Suppressor macrophage treated with lipopolysaccharide for 1 hour (primary cell): Measurements from ENCODE around the gene PRIM2.
"Not testable (repeated sequence)": the region's sequence is repeated elsewhere in the genome, so short reads cannot be mapped to it uniquely, and the experiment has no call there.

ENCODE experiments used
- DNase-seq, 3 donors: peaks; one replicate each; pipeline ENCODE4 v3.0.0-alpha.2; 2020 to 2022

Gene PRIM2

DNA sequence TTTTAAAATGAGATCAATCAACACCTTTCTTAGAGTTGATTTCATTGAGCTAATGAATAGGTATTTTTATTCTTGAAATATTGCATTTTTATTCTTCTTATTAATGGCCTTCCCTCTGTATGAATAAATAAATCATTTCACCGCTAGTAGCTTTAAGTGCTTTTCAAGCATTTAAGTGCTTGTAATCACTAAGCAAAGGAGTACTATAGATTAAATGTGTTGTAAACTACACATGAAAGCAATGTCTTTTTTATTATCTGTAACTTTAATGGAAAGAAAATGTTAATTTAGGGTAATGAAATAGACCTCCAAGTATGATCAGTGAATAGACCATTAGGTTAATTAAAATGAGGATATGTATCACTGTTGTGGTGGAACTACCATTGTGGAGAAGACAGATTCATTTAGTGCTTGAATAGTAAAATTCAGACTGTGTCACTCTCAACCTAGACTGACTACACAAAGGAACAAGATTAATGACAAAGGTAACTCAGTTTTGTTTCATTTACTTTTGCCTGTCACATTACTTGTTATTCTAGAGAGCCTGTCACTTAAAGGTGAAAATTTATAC lies 132.2 kb downstream of the PRIM2 start:
- DNase-seq, result not testable (repeated sequence)

DNA sequence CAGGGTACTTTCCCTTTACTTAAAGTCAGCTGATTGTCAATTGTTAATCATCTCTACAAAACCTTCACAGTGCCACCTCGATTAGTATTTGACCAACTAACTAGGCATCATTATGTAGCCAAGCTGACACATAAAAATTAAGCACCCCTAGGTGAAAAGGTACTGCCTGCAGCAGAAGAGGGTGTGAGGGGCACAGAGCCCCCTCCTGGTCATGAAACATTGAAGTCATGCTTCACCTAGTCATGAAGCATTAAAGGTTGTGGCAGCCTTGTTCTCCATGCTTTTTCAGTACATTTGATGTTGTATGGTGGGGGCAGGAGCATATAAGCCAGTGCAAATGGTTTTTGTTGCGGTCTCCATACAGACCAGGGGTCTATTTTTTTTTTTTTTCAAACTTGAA lies 142.4 kb downstream of the PRIM2 start:
- DNase-seq, result not testable (repeated sequence)

DNA sequence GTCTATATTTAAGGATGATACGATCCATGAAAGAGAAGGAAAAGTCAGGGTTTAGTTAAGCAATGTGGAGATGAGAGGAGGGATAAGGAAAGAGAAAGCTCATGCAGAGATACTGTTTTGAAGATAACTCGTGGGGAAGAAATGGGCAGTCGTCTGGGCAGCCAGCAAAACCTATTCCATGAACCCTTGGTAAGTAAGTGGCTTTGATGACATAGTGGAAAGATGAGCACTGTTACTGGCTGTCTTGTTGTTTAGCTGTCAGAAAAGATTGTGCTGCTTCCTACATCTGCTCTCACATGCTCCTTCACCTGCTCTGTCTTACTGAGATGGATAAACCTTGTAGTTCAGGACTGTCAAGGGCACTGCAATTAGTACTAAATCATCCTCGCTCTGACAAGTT lies 143.6 kb downstream of the PRIM2 start:
- not testable (repeated sequence) for DNase-seq

DNA sequence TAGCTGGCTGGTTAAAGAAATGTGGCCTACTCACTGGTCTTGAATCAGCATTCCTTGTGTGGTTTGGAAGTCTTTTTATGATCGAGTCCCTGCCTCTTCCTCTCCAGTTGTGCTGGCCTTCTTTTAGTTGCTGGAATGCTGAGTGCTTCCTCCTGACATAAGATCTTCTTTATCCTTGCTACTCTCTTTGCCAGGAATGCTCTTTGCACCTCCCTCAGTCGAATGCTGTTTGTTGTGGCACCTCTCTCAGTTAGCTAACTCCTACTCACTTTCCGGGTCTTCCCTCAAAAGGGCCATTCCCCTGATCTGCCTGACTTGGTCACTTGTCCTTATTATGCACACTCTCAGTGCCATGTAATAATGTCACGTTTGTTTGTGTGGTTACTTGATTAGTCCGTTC lies 146.4 kb downstream of the PRIM2 start:
- DNase-seq, result not testable (repeated sequence)

DNA sequence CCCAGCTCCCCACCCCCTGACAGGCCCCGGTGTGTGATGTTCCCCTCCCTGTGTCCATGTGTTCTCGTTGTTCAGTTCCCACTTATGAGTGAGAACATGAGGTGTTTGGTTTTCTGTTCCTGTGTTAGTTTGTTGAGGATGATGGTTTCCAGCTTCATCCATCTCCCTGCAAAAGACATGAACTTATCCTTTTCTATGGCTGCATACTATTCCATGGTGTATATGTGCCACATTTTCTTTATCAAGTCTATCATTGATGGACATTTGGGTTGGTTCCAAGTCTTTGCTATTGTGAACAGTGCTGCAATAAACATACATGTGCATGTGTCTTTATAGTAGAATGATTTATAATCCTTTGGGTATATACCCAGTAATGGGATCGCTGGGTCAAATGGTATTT lies 148.5 kb downstream of the PRIM2 start:
- DNase-seq, result not testable (repeated sequence)

DNA sequence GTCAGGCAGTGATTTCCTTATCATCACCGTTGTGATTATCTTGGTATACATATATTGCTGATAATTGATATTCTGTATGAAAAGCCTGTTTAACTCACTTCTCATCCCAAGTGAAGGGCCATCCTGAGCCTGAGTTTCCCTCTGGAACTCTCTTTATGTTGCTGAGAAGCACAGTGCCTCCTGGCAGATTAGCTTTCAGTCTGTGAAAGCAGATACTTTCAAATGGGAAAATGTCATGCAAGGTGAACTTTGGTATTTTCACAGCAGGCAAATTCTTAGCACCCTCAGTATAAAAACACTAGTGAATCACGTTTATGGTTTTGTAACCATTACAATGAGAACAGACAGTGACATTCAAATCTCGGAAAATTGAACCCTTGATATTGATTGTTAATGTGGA lies 151.6 kb downstream of the PRIM2 start:
- no peak for DNase-seq

DNA sequence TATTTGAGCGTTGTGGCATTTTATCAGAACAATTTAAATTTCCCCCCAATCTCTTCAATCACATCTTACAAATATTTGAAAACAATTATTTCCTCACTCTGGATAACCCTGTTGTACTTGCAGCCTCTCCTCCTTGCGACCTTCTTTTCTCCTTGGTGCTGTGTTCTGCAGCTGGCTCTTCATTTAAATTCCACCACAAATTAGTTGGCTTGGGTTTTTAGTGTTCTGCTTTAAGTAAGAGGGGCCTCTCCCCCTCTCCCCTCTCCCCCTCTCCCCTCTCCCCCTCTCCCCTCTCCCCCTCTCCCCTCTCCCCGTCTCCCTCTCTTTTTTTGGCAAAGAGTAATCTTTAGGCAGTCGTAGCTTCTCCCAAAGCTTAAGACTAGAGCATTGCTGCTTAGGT lies 152.7 kb downstream of the PRIM2 start:
- not testable (repeated sequence) for DNase-seq

DNA sequence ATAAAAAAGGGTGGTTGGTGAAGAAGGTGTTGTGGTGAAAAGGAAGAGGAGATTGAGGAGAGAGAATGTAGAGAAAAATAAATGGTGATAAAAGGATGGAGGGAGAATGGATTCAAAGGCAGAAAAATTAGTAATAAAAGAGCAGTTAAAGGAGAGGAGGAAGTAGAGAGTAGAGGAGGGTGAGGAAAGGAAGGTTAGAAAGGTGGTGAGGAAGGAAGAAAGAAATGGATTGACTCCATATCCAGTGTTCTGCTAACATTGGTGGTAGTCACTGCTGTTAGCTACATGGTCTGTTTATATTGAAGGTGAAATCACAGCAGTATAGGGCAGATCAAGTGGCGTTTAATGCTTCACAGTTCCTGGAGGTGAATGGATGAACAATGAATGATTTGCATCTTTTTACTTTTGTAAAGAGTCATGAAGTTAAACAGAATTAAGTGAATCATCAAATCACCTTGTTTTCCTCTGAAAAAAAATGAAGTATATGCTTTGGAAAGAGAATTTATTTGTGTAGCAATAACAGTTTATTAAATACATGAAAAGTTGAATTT lies 154.0 kb downstream of the PRIM2 start:
- not testable (repeated sequence) for DNase-seq

DNA sequence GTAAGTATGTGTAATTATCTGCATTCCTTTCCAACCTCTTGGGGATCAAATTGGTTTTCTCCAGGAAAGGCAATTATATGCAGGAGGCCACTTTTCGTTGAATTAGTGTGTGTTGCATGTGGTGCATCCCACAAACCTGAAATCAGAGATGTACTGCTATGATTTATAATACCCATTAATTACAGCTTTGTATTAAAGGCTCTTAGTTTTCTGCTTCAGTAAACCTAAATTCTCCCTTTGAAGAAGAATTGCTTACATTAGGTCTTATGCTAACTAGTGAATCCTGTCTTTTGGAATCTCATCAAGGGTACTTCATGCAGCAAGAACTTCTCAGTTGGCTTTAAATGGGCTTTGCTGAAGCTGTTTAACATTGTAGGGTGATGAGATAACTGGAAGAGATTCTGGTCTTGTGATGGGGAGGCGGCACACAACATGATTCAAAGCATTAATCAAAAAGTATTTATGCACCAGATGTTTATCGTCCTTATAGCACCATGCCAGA lies 155.5 kb downstream of the PRIM2 start:
- not testable (repeated sequence) for DNase-seq

DNA sequence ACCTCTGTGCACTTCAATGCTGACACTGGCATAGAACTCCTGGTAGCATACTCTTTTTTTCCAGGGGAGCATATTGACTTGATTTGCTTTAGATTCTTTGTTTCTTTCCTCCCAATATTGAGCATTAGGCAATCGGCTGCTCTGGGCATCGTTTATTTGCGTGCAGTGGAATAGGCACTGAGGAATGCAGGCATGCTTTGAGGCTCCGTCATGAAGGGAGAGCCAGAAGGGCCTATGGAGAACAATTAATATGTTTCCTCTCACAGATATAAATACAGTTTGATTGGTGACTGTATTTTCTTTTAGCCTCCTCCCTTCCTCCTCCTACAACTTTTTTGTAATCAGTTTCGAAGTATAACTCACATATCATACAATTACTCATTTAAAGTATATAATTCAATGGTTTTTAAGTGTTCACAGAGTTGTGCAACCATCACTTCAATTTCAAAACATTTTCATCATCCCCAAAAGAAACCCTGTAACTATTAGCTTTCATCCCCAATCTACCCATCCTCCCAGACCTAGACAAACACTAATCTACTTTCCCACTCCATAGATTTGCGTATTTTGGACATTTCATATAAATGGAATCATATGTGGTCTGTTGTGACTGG lies 157.5 kb downstream of the PRIM2 start:
- DNase-seq, result not testable (repeated sequence)

DNA sequence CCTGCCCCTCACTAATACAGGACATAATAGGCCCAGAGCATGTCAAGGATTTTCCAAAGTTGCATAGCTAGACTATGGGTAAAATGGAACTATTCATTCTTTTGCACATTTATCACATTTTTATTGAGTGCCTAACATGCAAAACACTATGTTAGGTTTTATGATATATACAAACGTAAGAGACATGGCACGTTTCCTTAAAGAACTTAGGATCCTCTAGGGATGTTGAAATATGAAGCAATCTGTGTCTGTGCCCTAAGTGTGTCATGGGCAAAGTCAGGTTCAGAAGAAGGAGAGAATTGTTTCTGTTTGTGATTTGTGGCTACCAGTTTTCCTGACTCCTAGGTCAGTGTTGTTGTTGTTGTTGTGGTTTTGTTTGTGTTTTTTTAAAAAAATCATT lies 158.2 kb downstream of the PRIM2 start:
- peak in 1 of 3 donors; percentile 10 for DNase-seq

DNA sequence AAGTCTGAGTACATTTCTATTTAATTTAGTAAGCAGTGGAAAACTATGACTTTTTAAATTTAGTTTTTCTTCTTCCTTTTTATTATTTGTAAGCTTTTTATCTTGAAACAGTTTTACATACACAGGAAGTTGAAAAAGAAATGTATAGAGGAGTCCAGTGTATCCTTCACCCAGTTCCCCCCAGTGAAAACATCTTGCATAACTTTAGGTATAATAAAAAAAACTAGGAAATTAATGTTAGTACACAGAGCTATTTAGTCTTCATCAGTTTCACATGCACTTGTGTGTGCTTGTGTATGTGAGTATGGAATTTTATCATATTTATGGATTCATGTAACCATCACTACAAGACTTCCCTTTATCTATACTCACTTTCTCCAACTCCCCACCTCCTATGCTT lies 162.8 kb downstream of the PRIM2 start:
- DNase-seq, result not testable (repeated sequence)

DNA sequence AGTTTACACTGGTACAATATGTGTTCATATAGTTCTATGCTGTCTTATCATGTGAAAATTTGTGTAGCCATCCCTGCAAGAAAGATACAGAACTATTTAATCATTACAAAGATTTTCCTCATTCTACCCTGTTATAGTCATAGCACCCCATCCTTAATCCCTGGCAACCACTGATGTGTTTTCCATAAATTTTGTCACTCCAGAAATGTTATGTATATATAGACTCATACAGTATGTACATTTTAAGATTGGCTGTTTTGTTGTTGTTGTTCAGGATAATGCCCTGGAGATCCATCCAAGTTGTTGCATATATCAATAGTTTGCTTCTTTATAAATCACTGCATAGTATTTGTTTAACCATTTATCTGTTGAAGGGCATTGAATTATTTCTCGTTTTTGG lies 163.7 kb downstream of the PRIM2 start:
- not testable (repeated sequence) for DNase-seq

DNA sequence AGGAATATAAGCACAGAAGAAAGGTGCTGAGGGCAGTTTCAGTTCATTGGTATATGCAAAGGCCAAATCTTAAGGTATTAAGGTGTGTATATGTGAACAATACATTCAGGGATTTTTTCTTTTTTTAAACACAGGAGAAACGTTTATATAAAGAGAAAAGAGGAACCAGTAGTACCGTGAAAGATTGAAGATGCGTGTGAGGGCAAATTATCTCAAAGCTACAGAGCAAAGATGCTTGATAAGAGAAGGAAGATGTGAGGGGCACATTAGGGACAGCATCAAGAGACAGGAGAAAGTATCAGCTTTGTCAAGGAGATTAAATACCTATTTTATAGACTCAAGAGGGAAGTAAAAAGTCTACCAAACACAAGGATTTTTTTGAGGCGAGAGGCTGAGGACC lies 165.0 kb downstream of the PRIM2 start:
- not testable (repeated sequence) for DNase-seq

DNA sequence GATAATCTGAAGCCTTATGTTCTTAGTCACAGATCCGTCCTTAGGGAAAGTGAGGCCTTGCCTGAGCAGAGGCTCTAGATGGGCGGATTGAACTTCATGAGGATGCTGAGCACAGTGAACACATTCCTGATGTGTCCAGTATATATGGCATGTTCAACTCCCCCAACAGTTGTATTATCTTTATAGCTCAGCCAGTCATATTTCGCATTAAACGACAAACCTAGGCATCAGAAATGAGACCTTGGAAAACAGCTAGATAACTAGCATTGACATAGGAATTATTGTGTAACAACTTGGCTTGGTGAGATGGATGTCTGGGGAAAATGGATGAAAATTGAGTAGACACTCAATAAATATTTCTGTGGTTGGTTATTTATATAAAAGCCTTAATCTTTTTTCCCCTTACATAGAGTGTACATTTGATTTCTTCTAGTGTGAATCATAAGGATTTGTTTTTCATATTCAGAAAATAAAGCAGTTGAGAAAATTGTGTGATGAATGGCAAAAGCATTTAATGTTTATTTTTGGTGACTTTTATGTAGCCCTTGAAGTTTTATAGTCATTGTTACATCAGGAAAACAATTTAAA lies 169.2 kb downstream of the PRIM2 start:
- DNase-seq, result not testable (repeated sequence)

DNA sequence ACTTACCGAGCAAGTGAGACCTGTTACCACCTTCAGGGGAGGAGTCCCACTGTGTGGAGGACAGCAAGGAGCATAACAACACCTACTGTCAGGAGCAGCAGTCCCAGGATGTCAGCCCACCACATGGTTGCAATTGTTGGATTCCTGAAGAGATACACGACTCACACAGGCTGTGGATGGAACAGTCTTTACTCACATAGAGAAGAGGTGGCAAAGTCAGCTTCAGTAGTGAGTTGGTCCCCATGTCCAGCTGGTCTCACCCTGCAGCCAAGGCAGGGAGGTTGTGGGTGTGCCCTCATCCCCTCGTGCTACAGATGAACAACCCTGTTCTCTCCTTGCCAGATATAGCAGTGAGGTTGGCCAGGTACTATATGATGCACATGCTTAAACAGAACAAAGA lies 171.1 kb downstream of the PRIM2 start:
- not testable (repeated sequence) for DNase-seq

DNA sequence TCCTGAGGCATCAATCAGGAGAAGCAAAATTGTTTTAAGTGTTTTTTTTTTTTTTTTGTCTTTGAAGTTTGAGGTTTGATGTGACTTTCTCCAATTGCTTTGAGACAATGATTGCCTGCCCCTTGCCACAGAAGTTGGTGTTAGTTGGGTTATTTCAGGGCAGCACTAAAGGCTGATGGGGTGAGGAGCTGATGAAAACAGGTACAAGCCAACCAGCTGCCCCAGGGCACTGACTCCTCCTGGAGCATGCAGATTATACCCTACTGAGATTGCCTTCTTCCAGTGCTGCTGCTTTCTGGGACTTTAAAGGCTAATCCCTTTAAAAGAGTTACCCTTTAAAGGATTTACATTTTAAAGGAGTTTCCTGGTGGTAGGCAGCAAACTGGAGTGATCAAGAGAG lies 172.5 kb downstream of the PRIM2 start:
- DNase-seq, result not testable (repeated sequence)

DNA sequence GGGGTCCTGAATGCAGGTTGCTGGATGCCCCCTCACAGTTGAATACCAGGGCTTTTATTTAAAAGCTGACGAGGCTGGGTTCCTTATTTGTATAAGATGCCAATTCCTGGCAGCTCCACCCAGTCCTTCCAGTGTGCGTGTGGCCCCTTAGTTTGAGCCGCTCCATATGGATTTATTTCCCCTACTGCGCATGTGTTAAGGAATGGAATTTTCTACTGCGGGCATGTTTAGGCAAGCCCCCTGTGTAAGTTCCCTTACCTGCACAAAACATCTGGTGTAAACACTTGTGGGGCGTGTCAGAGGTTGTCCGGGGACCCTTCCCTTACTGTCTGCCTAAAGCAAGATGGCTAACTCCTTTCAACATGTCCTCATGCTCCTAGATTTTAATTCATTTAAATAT lies 174.4 kb downstream of the PRIM2 start:
- not testable (repeated sequence) for DNase-seq

DNA sequence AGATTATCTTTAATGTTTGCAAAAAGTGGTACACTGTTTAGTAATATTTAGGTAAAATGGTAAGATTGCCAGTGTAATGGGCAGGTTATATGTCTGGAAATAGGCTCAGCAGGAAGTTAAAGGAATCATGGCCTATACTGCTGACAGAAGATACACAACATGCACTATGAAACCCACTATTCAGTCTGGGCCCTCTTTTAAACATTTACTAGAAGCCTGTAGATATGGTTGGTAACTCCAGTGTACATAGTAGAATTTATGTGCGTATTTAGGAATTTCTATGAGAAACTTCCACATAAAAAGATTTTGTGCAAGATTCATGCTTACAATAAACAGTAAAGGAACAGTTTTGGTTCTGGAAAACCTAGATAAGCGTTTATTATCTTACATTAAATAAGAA lies 178.8 kb downstream of the PRIM2 start:
- not testable (repeated sequence) for DNase-seq

DNA sequence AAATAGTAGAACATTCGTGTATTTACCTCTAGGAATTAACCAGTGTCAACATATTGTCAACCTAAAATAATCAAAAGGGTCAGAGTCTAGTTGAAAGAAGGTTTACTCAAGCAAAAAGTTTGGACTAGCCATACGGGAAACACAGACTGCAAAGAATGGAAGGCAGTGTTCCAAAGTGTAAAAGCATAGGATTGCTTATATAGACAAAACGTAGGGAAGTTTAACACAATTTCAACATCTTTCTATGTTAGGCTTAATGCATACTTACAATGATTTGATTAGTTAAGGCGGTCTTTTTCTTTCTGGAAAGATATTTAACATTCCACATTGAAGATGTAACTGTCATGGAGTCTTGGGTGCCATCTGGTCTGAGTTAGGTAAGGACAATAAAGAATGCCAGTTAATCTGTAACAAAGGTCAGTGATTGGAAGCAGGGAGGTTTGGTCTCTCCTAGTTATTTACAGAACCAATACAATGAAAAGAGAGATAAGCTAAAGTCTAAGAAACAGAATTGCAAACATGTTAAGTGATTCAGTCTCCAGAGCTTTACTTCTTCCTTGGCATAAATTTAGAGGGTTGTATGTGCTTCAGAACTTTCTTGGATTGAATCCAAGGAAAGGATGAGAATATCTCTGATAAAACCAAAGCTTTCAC lies 183.1 kb downstream of the PRIM2 start:
- DNase-seq, result not testable (repeated sequence)

DNA sequence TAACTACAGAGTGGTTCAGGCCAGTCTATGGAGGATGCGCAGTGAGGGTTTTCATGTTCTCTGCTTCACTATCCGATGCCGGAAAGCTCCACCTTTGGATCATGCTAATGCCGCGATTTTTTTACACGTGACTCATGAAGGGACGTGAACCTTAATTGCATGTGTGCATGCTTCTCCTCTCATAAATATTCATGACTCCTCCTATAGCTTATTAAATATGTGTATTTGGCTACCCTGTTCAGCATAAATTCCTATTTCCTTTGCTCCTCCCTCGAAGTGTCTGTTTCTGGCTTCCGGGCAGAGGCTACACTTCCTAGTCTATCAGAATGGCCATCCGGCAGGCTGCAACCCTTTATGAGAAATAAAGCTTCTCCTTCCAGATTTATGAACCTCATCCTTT lies 185.0 kb downstream of the PRIM2 start:
- not testable (repeated sequence) for DNase-seq

DNA sequence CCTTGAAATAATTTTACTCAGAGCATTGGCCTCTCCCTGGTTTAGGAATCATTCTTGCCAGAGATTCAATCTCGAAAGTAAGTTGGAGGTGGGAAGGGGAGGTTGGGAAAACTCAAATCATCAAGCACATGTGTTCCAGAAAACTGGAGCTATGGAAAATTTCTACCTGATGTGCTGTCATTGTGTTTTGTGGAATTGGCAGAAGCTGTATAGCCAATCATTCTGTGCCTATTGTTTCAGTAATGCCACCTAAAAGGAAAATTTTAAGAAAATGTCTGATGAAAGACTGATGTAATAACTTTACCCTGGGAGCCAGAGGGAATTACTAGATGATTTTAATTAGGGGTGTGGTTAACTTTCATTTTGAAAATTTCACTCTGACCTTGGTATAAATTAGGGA lies 187.8 kb downstream of the PRIM2 start:
- DNase-seq, result not testable (repeated sequence)

DNA sequence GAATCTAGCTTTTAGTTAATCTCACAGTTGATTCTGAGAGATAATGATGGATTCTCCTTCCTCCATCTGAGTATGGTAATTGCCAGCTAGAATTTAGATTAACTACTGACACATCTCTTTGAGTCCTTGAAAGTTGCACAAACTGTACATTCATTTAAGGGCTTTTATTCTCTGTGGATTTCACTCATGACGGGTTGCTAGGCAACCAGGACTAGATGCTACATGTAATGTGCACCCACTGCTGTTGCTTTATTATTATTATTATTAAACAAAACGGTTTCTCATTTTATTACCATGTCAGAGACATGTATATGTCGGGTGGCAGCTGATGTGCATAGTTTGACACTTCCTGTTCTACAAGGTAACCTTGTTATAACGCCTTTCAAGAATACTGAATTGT lies 193.0 kb downstream of the PRIM2 start:
- DNase-seq, result not testable (repeated sequence)
